Prostate gland (tissue), 2 donors: Measurements from ENCODE around the gene FMO2.

Source experiments
- CTCF ChIP-seq, 4 experiments: fragments of 200-600 bp in 2 of 4; fragments of 450-650 bp in 2 of 4; sonication (generic) in 2 of 4; IDR thresholded peaks; 1 replicate in 3 of 4; 2 replicates in 1 of 4; pipeline ENCODE4 v1.5.1; 2016 to 2019; ENCODE audit warnings: antibody characterized with exemption in 4 of 4, mild to moderate bottlenecking in 2 of 4, moderate library complexity in 2 of 4
- POLR2A ChIP-seq: fragments of 450-650 bp; IDR thresholded peaks from one replicate; pipeline ENCODE4 v1.6.1; 2016; ENCODE audit warnings: antibody characterized with exemption, mild to moderate bottlenecking
- POLR2AphosphoS5 ChIP-seq: sonication (generic); formaldehyde crosslinking; IDR thresholded peaks from one replicate; pipeline ENCODE4 v1.6.1; 2017; ENCODE audit warnings: antibody characterized with exemption

GRCh38 chr1:171248302-171248701 lies 63.2 kb downstream of the FMO2 start, which contains the start of gene FMO1:
- TF ChIP-seq CTCF (IDR thresholded peaks at IDR 0.05) (no peak), POLR2AphosphoS5 (no peak), POLR2A (no peak)
